GM19351 (cell line): ENCODE data around the gene HSD17B3.
"Not testable (repeated sequence)": the region's sequence is repeated elsewhere in the genome, so short reads cannot be mapped to it uniquely, and the experiment has no call there.

Source experiments
- ATAC-seq: cut with Tn5 transposase; IDR thresholded peaks from one replicate; pipeline ENCODE4 v1.9.1; 2021; ENCODE audit warnings: mild to moderate bottlenecking, moderate library complexity; ENCODE audit not compliant: unreplicated experiment

The HSD17B3 gene

GRCh38 chr9:96309850-96310249 is 7.9 kb upstream of the HSD17B3 start:
- ATAC-seq = no peak

- not testable (repeated sequence) for ATAC-seq
Observed at GRCh38 chr9:96306958-96307357, 5.0 kb upstream of the HSD17B3 start.

GRCh38 chr9:96305171-96305570 is 3.2 kb upstream of the HSD17B3 start:
- ATAC-seq = no peak

GRCh38 chr9:96304230-96304629 is 2.3 kb upstream of the HSD17B3 start:
- no peak for ATAC-seq

- no peak for ATAC-seq
Observed at GRCh38 chr9:96299823-96300222, 2.2 kb downstream of the HSD17B3 start.

GRCh38 chr9:96294159-96294545 is 7.8 kb downstream of the HSD17B3 start:
- ATAC-seq = no peak

GRCh38 chr9:96293498-96294158 is 8.3 kb downstream of the HSD17B3 start:
- no peak for ATAC-seq

- no peak for ATAC-seq
Observed at GRCh38 chr9:96289392-96289791, 12.6 kb downstream of the HSD17B3 start.

- no peak for ATAC-seq
Observed at GRCh38 chr9:96281641-96282040, 20.3 kb downstream of the HSD17B3 start.

GRCh38 chr9:96279932-96280331 is 22.0 kb downstream of the HSD17B3 start:
- ATAC-seq = no peak

GRCh38 chr9:96274939-96275338 is 27.0 kb downstream of the HSD17B3 start:
- no peak for ATAC-seq

- ATAC-seq = no peak
Observed at GRCh38 chr9:96270236-96270744, 31.7 kb downstream of the HSD17B3 start.

- ATAC-seq = no peak
Observed at GRCh38 chr9:96258967-96259366, 43.0 kb downstream of the HSD17B3 start.

- no peak for ATAC-seq
Observed at GRCh38 chr9:96256800-96257199, 45.2 kb downstream of the HSD17B3 start.

GRCh38 chr9:96255698-96256097 is 46.3 kb downstream of the HSD17B3 start:
- ATAC-seq = no peak

- ATAC-seq = peak; percentile 60
Observed at GRCh38 chr9:96253059-96253696, 48.8 kb downstream of the HSD17B3 start.

- no peak for ATAC-seq
Observed at GRCh38 chr9:96251451-96251850, 50.5 kb downstream of the HSD17B3 start.

- no peak for ATAC-seq
Observed at GRCh38 chr9:96249746-96250145, 52.2 kb downstream of the HSD17B3 start.

- ATAC-seq = no peak
Observed at GRCh38 chr9:96246267-96246671, 55.7 kb downstream of the HSD17B3 start.

GRCh38 chr9:96245399-96245798 is 56.6 kb downstream of the HSD17B3 start:
- ATAC-seq = no peak

GRCh38 chr9:96243778-96244177 is 58.2 kb downstream of the HSD17B3 start:
- ATAC-seq = no peak

- ATAC-seq = no peak
Observed at GRCh38 chr9:96242811-96243210, 59.2 kb downstream of the HSD17B3 start.
